HAP-1 (cell line): ENCODE results near the gene GINS1.

ENCODE experiments used
- DNase-seq, 2 experiments: peaks; one replicate each; pipeline ENCODE4 v3.0.0-alpha.2; 2016 to 2020; ENCODE audit warnings: low spot score in 2 of 2
- H3K27me3 ChIP-seq: fragments of 250-450 bp; sonication (Bioruptor Pico); 2 replicates; pipeline ENCODE4 v1.5.1; 2020; ENCODE audit warnings: low read depth, mild to moderate bottlenecking, moderate library complexity
- H3K36me3 ChIP-seq: fragments of 250-450 bp; sonication (Bioruptor Pico); replicated peaks from 2 replicates; pipeline ENCODE4 v1.5.1; 2020; ENCODE audit warnings: mild to moderate bottlenecking
- H3K4me1 ChIP-seq: fragments of 250-450 bp; sonication (Bioruptor Pico); 2 replicates; pipeline ENCODE4 v1.5.1; 2020; ENCODE audit warnings: mild to moderate bottlenecking
- H3K4me3 ChIP-seq: fragments of 250-450 bp; sonication (Bioruptor Pico); 2 replicates; pipeline ENCODE4 v1.5.1; 2020; ENCODE audit warnings: mild to moderate bottlenecking, moderate library complexity
- H3K9me3 ChIP-seq: fragments of 250-450 bp; sonication (Bioruptor Pico); 2 replicates; pipeline ENCODE4 v1.5.1; 2020; ENCODE audit warnings: mild to moderate bottlenecking, moderate library complexity
- in situ Hi-C: fragments of 300-500 bp; cut with MboI; formaldehyde crosslinking; loops from 3 replicates; pipeline ENCODE4 v1.14.3; 2020; ENCODE audit warnings: low sequenced_read_pairs, inconsistent platforms, mixed read lengths

GINS1 gene

GRCh38 chr20:25376886-25377285 lies 30.6 kb upstream of the GINS1 start:
- H3K27me3 ChIP-seq = no peaks in the 10 kb centered on the region
- no peak for DNase-seq
- in situ Hi-C loops = no loop called here
- H3K36me3 ChIP-seq = peaks cover 4% of the 10 kb centered on the region
- no peak overlapping the region for H3K4me3 ChIP-seq
- no peaks in the 10 kb centered on the region for H3K4me1 ChIP-seq
- H3K9me3 ChIP-seq = no peaks in the 10 kb centered on the region

- no peak overlapping the region for H3K4me3 ChIP-seq
- peaks cover 4% of the 10 kb centered on the region for H3K36me3 ChIP-seq
- in situ Hi-C loops = no loop called here
- H3K9me3 ChIP-seq = no peaks in the 10 kb centered on the region; the same call in 1 of the 2 replicates
- no peaks in the 10 kb centered on the region for H3K27me3 ChIP-seq
- no peaks in the 10 kb centered on the region for H3K4me1 ChIP-seq
- no peak for DNase-seq
Measured at GRCh38 chr20:25378189-25378883, 29.1 kb upstream of the GINS1 start.

GRCh38 chr20:25378884-25379733 lies 28.4 kb upstream of the GINS1 start:
- H3K27me3 ChIP-seq = no peaks in the 10 kb centered on the region
- no peak for DNase-seq
- H3K36me3 ChIP-seq = peaks cover 4% of the 10 kb centered on the region
- H3K4me1 ChIP-seq = no peaks in the 10 kb centered on the region
- no peaks in the 10 kb centered on the region; the same call in 1 of the 2 replicates for H3K9me3 ChIP-seq
- no peak overlapping the region for H3K4me3 ChIP-seq
- in situ Hi-C loops = no loop called here

- Histone ChIP-seq H3K36me3 (peaks cover 7% of the 10 kb centered on the region), H3K4me3 (no peak overlapping the region), H3K4me1 (no peaks in the 10 kb centered on the region), H3K27me3 (no peaks in the 10 kb centered on the region), H3K9me3 (no peaks in the 10 kb centered on the region; the same call in 1 of the 2 replicates)
- no peak for DNase-seq
- in situ Hi-C loops = loop anchor here (10.0 kb wide), 1 partner anchor 56 kb away; no protein-coding TSS in a partner anchor
Measured at GRCh38 chr20:25380945-25381614, 26.4 kb upstream of the GINS1 start.

GRCh38 chr20:25382704-25383370 lies 24.6 kb upstream of the GINS1 start:
- in situ Hi-C loops = loop anchor here (10.0 kb wide), 1 partner anchor 58 kb away; no protein-coding TSS in a partner anchor
- H3K4me1 ChIP-seq = no peaks in the 10 kb centered on the region
- no peak overlapping the region for H3K4me3 ChIP-seq
- DNase-seq = no peak
- H3K36me3 ChIP-seq = peaks cover 7% of the 10 kb centered on the region
- H3K9me3 ChIP-seq = no peaks in the 10 kb centered on the region; the same call in 1 of the 2 replicates
- no peaks in the 10 kb centered on the region for H3K27me3 ChIP-seq

GRCh38 chr20:25389401-25389857 lies 18.0 kb upstream of the GINS1 start:
- peak in 1 of 2 experiments; percentile 30 for DNase-seq
- no peaks in the 10 kb centered on the region for H3K9me3 ChIP-seq
- in situ Hi-C loops = loop anchor here (5.0 to 10.0 kb wide), 2 partner anchors 37 to 65 kb away; no protein-coding TSS in a partner anchor
- H3K36me3 ChIP-seq = peaks cover 3% of the 10 kb centered on the region; the same call in 1 of the 2 replicates
- H3K27me3 ChIP-seq = no peaks in the 10 kb centered on the region
- H3K4me3 ChIP-seq = peak overlapping the region; percentile 94
- H3K4me1 ChIP-seq = peaks cover 4% of the 10 kb centered on the region

GRCh38 chr20:25389858-25390537 lies 17.5 kb upstream of the GINS1 start:
- in situ Hi-C loops = loop anchor here (5.0 to 10.0 kb wide), 2 partner anchors 38 to 65 kb away; no protein-coding TSS in a partner anchor
- Histone ChIP-seq H3K9me3 (no peaks in the 10 kb centered on the region), H3K4me3 (peak overlapping the region; percentile 94), H3K4me1 (peaks cover 4% of the 10 kb centered on the region), H3K36me3 (no peaks in the 10 kb centered on the region; the same call in 1 of the 2 replicates), H3K27me3 (no peaks in the 10 kb centered on the region)
- DNase-seq = peak in 1 of 2 experiments; percentile 52

GRCh38 chr20:25390538-25391528 lies 16.6 kb upstream of the GINS1 start, which contains the start of gene ABHD12:
ABHD12 (minus strand) TSS chr20:25390835; CDS start chr20:25390703, 132 bp downstream.
- Histone ChIP-seq H3K4me1 (peaks cover 4% of the 10 kb centered on the region), H3K4me3 (peak within 1 kb of the TSS; percentile 94), H3K9me3 (no peaks in the 10 kb centered on the region), H3K27me3 (no peaks in the 10 kb centered on the region), H3K36me3 (no peaks in the 10 kb centered on the region; the same call in 1 of the 2 replicates)
- peak; percentile 91 to 96 for DNase-seq
- in situ Hi-C loops = no loop called here

- Histone ChIP-seq H3K36me3 (no peaks in the 10 kb centered on the region), H3K27me3 (no peaks in the 10 kb centered on the region), H3K4me1 (peaks cover 24% of the 10 kb centered on the region), H3K9me3 (no peaks in the 10 kb centered on the region; the same call in 1 of the 2 replicates), H3K4me3 (no peak overlapping the region)
- no peak for DNase-seq
- in situ Hi-C loops = no loop called here
Measured at GRCh38 chr20:25394276-25394675, 13.2 kb upstream of the GINS1 start.

- no peaks in the 10 kb centered on the region for H3K36me3 ChIP-seq
- DNase-seq = no peak
- H3K9me3 ChIP-seq = no peaks in the 10 kb centered on the region; the same call in 1 of the 2 replicates
- in situ Hi-C loops = loop anchor here (5.0 kb wide), 1 partner anchor 103 kb away; no protein-coding TSS in a partner anchor
- peaks cover 24% of the 10 kb centered on the region for H3K4me1 ChIP-seq
- no peaks in the 10 kb centered on the region for H3K27me3 ChIP-seq
- no peak overlapping the region for H3K4me3 ChIP-seq
Measured at GRCh38 chr20:25394996-25395395, 12.5 kb upstream of the GINS1 start.

GRCh38 chr20:25397096-25397495 lies 10.4 kb upstream of the GINS1 start:
- H3K4me3 ChIP-seq = no peak overlapping the region
- H3K36me3 ChIP-seq = no peaks in the 10 kb centered on the region
- in situ Hi-C loops = loop anchor here (5.0 kb wide), 1 partner anchor 105 kb away; no protein-coding TSS in a partner anchor
- no peaks in the 10 kb centered on the region; the same call in 1 of the 2 replicates for H3K9me3 ChIP-seq
- peaks cover 20% of the 10 kb centered on the region for H3K4me1 ChIP-seq
- no peaks in the 10 kb centered on the region for H3K27me3 ChIP-seq
- DNase-seq = no peak
